Thoracic aorta (tissue), 2 donors: ENCODE results near the gene ITPR2. TPM values are rescaled to one million over a fixed set of nuclear protein-coding genes. Genes with fewer than 3 reads are reported as not detected.
A peak's percentile ranks its signal among the peaks of the same experiment; 100 is the strongest.

Source experiments
- ATAC-seq: fragments of 150-250 bp; one replicate; pipeline ENCODE4 v1.8.0; 2017; ENCODE audit warnings: low read depth; ENCODE audit not compliant: insufficient number of reproducible peaks, low FRiP score
- DNase-seq: peaks from one replicate; pipeline ENCODE4 v3.0.0-alpha.2; 2020; ENCODE audit warnings: low spot score
- H3K27ac ChIP-seq, 2 donors: fragments of 200-600 bp; sonication (generic); 1 replicate in 1 of 2; 2 replicates in 1 of 2; pipeline ENCODE4 v1.5.1; 2016; ENCODE audit warnings: mild to moderate bottlenecking in 2 of 2, moderate library complexity in 2 of 2
- H3K27me3 ChIP-seq: fragments of 200-600 bp; sonication (generic); replicated peaks from 2 replicates; pipeline ENCODE4 v1.6.0; 2016; ENCODE audit warnings: mild to moderate bottlenecking; ENCODE audit not compliant: insufficient read depth
- H3K36me3 ChIP-seq: fragments of 200-600 bp; sonication (generic); one replicate; pipeline ENCODE4 v1.5.1; 2016
- H3K4me1 ChIP-seq, 2 donors: fragments of 200-600 bp; sonication (generic); 1 replicate in 1 of 2; 2 replicates in 1 of 2; pipeline versions ENCODE4 v1.5.1 to v1.6.0; 2016; ENCODE audit warnings: low read depth in 2 of 2, mild to moderate bottlenecking in 1 of 2; ENCODE audit not compliant: control insufficient read depth in 1 of 2
- H3K4me3 ChIP-seq: fragments of 200-600 bp; sonication (generic); 2 replicates; pipeline ENCODE4 v1.5.1; 2016; ENCODE audit warnings: mild to moderate bottlenecking
- H3K9me3 ChIP-seq: fragments of 200-600 bp; sonication (generic); 2 replicates; pipeline ENCODE4 v1.5.1; 2016
- total RNA-seq, 2 donors: library from RNA; depleted of rRNA; stranded (reverse); fragments of >200 nt; gene quantifications; one replicate each; pipeline versions ENCODE4 v1.1.0 to v1.2.3, GENCODE V29; 2016
- TF ChIP-seq, protein P1 (sequence below): fragments of 200-600 bp; sonication (generic); IDR thresholded peaks from one replicate; pipeline ENCODE4 v1.5.1; 2019; ENCODE audit warnings: antibody characterized with exemption

ITPR2 gene
- total RNA-seq, 2 donors from 2014 or later: 28.3 to 86.3 TPM

DNA sequence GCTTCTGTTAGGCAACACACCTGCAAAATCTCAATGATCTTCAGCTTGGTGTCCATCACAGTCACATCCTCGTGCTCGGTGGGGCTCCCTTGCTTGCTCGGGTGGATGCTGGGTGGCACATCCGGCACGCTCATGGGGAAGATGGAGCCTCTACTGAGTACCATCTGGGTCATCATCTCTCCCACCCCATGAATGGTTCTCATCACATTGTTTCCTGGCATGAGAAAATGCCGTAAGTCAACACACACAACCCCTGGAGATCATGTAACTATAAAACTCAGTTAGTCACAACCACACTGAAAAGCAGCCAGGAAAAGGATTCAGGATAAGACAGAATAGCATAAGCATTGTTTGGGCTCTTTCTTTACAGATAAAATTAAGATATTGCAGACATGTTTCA lies 201.1 kb downstream of the ITPR2 start:
- Histone ChIP-seq H3K27ac (no peak overlapping the region), H3K27me3 (no peaks in the 10 kb centered on the region), H3K9me3 (no peaks in the 10 kb centered on the region), H3K4me3 (no peak overlapping the region), H3K4me1 (peaks cover 4 to 13% of the 10 kb centered on the region in 2 donors), H3K36me3 (no peaks in the 10 kb centered on the region)
- TF ChIP-seq, protein P1, sequence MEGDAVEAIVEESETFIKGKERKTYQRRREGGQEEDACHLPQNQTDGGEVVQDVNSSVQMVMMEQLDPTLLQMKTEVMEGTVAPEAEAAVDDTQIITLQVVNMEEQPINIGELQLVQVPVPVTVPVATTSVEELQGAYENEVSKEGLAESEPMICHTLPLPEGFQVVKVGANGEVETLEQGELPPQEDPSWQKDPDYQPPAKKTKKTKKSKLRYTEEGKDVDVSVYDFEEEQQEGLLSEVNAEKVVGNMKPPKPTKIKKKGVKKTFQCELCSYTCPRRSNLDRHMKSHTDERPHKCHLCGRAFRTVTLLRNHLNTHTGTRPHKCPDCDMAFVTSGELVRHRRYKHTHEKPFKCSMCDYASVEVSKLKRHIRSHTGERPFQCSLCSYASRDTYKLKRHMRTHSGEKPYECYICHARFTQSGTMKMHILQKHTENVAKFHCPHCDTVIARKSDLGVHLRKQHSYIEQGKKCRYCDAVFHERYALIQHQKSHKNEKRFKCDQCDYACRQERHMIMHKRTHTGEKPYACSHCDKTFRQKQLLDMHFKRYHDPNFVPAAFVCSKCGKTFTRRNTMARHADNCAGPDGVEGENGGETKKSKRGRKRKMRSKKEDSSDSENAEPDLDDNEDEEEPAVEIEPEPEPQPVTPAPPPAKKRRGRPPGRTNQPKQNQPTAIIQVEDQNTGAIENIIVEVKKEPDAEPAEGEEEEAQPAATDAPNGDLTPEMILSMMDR: no peak
- DNase-seq (no peak), ATAC-seq (no peak)

DNA sequence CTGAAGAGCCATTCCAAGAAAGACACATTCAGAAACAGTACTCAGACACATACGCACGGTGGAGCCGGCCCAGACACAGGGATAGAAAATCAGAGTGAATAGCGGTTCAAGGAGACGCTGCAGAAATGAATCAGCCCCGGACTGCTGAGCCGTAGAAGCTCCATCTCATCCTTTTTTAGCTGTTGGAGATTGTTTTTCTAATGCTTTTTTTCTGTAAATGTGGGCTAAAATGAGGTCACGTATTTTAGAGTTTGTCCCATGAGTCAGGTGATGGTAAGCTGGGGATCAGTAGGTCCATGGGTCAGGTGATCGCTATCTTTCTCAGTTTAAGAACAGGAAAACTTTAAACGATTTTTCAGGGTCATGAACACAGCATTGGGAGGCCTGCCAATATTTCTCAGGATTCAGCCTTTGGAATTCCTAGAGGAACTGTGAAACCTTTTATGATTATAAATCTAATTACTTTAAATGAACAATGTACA lies 202.4 kb downstream of the ITPR2 start:
- TF ChIP-seq, protein P1: no peak
- DNase-seq: no peak
- Histone ChIP-seq H3K36me3 (peaks cover 3% of the 10 kb centered on the region), H3K27ac (no peak overlapping the region), H3K9me3 (no peaks in the 10 kb centered on the region), H3K27me3 (no peaks in the 10 kb centered on the region), H3K4me3 (peak overlapping the region; percentile 47), H3K4me1 (peaks cover 4 to 13% of the 10 kb centered on the region in 2 donors)
- ATAC-seq: no peak

DNA sequence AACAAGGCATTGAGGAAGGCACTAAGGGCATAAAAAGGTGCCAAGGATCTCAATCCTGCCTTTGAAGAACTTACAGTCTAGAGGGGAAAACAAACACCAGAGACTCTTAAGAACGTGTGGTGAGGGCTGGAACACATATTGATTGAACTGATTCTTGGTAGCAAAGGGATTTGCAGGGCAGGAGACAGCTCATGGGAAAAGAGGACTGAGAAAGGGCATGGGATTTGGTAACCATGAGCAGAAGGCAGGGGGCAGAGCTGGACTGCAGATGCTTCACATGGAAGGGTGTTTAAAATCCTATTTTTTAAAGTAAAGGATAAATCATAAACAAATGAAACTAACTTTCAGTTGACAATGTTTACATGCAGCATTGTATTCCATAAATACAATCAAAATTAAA lies 203.1 kb downstream of the ITPR2 start:
- H3K9me3 ChIP-seq: no peaks in the 10 kb centered on the region
- DNase-seq: no peak
- H3K36me3 ChIP-seq: peaks cover 3% of the 10 kb centered on the region
- ATAC-seq: no peak
- TF ChIP-seq, protein P1: no peak
- peaks cover 4 to 13% of the 10 kb centered on the region in 2 donors for H3K4me1 ChIP-seq
- no peak overlapping the region for H3K27ac ChIP-seq
- peak overlapping the region; percentile 47 for H3K4me3 ChIP-seq
- no peaks in the 10 kb centered on the region for H3K27me3 ChIP-seq

DNA sequence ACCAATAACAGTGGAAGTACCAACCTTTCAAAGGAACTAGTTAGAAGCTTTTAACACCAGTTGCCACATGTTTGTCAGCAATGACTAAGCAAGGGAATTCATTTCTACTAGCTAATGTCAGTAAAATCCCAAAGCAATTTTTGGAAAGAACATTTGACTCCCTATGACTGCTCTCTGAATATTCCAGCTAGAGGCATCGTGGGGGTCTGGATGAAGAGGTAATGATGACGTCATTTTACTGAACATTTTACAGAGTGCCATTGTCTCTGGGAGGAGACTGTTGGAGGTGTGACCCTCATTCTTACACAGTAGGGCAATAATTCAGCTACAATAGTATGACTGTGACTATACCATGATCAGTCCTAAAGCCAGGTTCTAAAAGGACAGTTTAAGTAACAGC lies 204.8 kb downstream of the ITPR2 start:
- TF ChIP-seq, protein P1: no peak
- no peaks in the 10 kb centered on the region for H3K27me3 ChIP-seq
- peaks cover 3% of the 10 kb centered on the region for H3K36me3 ChIP-seq
- no peaks in the 10 kb centered on the region for H3K9me3 ChIP-seq
- H3K4me3 ChIP-seq: no peak overlapping the region
- H3K4me1 ChIP-seq: peaks cover 4 to 13% of the 10 kb centered on the region in 2 donors
- ATAC-seq: no peak
- no peak for DNase-seq
- H3K27ac ChIP-seq: no peak overlapping the region

DNA sequence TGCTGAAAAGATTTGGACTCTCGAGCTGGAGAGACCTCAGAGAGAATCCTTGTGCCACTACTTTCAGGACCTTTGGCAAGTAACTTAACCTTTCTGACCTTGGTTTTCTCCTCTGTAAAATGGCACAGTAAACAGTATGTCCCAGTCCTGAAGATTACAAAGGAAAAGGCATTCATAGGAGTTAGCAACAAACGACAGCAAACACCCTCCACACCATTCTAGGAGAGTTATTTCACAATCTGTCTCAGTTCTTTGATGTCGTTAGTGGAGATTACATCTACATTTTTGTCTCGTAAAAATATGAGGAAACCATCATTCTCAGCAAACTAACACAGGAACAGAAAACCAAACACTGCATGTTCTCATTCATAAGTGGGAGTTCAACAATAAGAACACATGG lies 205.7 kb downstream of the ITPR2 start:
- H3K27me3 ChIP-seq: no peaks in the 10 kb centered on the region
- peaks cover 3% of the 10 kb centered on the region for H3K36me3 ChIP-seq
- no peak overlapping the region for H3K4me3 ChIP-seq
- no peaks in the 10 kb centered on the region for H3K9me3 ChIP-seq
- no peak for ATAC-seq
- TF ChIP-seq, protein P1: no peak
- H3K4me1 ChIP-seq: peaks cover 4 to 13% of the 10 kb centered on the region in 2 donors
- DNase-seq: no peak
- H3K27ac ChIP-seq: no peak overlapping the region
